Measurements from ENCODE around the gene PHRF1.
"Not testable (repeated sequence)": the region's sequence is repeated elsewhere in the genome, so short reads cannot be mapped to it uniquely, and the experiment has no call there.

The PHRF1 gene

DNA sequence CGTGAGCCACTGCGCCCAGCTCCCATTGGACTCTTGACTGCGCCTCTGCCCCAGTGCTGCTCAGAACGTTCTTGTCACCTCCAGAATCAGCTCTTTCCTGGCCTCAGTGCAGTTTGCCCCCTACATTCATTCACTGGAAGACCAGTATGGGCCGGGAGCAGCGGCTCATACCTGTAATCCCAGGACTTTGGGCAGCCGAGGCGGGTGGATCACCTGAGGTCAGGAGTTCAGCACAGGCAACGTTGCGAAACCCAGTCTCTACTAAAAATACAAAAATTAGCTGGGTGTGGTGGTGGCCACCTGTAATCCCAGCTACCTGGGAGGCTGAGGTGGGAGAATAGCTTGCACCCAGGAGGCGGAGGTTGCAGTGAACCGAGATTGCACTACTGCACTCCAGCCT is 78.2 kb downstream of the PHRF1 start:
- not testable (repeated sequence) for DNase-seq (ENCODE audit: low read depth)

DNA sequence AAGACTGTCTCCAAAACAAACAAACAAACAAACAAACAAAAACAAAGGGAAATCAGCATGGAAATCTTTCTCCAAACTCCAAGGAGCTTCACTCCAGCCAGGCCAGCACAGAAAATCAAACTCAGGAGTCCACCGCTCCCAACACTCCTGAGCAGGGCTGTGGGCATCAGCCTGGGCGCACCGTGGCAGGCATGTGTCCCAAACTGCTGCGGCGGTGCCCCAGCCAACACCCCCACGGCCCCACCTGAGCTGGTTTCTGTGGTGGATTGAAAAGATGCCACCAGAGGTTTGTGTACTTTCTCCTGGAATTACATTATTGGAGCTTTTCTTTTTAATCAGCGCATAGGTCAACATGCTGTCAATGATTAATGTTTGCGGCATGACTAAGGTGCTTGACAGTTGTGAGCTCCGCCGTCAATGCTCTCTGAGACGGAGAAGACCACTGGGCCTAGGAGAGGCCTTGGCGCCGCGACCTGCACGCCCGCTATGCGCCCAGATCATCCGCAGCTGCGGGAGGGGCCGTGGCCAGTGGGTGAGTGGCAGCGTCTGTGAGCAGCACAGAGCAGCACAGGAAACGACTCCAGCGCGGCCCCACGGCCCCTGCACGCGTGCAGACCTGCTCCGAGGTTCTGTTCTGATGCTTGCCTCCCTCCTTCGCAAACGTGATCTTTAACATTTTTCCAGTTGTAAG is 78.9 kb downstream of the PHRF1 start:
- no peak for DNase-seq (ENCODE audit: low read depth)

- no peak for DNase-seq (ENCODE audit: low read depth)
These were observed 80.2 kb downstream of the PHRF1 start for GRCh38 chr11:656426-656825.

DNA sequence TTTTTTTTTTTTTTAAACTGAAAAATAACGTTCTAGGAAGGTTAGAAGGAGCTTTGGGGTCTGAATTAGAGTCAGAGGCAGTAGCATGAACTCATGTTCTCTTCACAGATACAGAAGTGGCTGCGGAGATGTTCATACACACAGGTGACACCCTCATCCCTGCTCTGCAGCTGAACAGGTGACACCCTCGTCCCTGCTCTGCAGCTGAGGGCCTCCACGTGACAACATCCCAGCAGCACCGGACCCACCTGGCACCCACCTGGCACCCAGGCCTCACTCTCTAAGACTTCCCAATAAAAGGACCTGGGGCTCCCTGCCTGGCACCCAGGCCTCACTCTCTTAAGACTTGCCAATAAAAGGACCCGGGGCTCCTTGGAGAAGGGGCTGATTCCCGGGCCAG is 80.6 kb downstream of the PHRF1 start:
- no peak for DNase-seq (ENCODE audit: low read depth)

GRCh38 chr11:657691-658126 is 81.4 kb downstream of the PHRF1 start:
- no peak for DNase-seq (ENCODE audit: low read depth)

GRCh38 chr11:659532-660085 is 83.3 kb downstream of the PHRF1 start:
- DNase-seq (ENCODE audit: low read depth), result no peak

DNA sequence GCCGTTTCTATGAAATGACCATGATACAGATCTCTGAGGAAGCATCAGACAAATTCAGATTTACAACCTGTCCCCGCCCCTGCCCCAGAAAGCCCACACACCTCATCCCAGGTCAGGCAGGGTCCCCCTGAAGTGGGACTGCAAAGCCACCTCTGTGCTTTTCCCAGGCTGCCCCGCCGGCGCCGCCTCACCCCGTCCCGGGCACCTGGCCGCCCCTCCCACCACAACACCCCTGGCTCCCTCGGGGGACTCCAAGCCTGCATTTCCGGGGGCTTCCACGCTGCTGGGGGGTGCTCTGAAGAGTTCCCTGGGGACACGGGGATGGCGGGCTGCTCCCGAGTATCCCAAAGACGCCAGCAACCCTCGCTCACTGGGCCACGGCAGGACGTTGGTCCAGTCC is 84.0 kb downstream of the PHRF1 start:
- DNase-seq (ENCODE audit: low read depth), result no peak

DNA sequence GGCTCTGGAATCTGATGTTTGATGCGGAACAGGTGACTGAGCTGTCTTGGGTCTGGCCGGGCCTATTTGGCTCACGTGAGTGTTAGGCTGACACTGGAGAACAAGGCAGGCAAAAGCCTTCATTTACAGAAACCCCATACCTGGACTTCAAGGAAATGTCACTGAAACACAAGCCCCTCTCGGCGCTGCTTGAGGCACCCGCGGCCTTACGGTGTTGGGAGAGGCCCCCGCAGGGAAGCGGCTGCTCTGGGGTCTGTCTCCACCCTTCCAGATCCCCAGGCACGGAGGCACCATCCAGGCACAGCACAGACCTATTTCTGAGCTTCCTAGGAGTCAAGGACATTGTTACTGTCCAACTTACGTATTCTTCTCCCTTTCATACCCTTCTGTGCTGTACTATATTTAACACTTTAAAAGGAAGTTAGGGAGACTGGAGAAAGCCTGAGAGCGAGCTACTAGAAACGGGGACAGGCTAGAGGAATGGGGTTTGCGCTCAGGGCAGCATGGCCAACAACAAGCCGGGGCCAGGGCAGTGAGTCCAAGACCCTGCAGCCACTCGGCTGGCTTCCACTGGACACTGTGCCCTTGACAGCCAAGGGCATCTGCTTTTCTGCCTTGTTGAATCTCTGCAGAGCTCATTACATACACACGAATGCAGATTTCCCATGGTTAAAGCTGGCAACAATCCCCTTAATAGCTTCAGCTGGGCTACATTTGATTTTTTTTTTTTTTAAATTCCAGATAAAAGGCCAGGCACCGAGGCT is 84.6 kb downstream of the PHRF1 start:
- no peak for DNase-seq (ENCODE audit: low read depth)

Measured in activated T-helper 1 cell treated with Interleukin-2 at 50 U/mL for 16 hours (primary cell).